MCF 10A (cell line): Measurements from ENCODE around the gene ITGA2. TPM values are rescaled to one million over a fixed set of nuclear protein-coding genes. Genes with fewer than 3 reads are reported as not detected.

Experiments used
- BruUV-seq: library from RNA; stranded (reverse); fragments of 400-500 nt; replicated peaks from 2 replicates; lab custom pipeline; 2021; lab: Mats Ljungman, UMichigan
- CTCF ChIA-PET: fragments of 300-600 bp; sonication (Branson Sonifier 250); formaldehyde crosslinking; extraction: SDS; loops from one replicate; lab custom pipeline; 2021; ENCODE audit warnings: antibody characterized with exemption, inconsistent platforms; lab: Yijun Ruan, JAX
- POLR2A ChIA-PET: fragments of 300-600, 350-650 bp; sonication (Branson Sonifier 250); formaldehyde crosslinking; extraction: SDS; loops from one replicate; lab custom pipeline; 2020; ENCODE audit warnings: antibody characterized with exemption, inconsistent platforms; lab: Yijun Ruan, JAX
- DNase-seq: peaks from one replicate; pipeline ENCODE4 v3.0.0-alpha.2; 2018; ENCODE audit not compliant: unreplicated experiment
- H3K27ac Mint-ChIP-seq: one replicate; pipeline ENCODE4 v1.8.0; 2022; ENCODE audit warnings: mild to moderate bottlenecking, low read depth, mixed read lengths; ENCODE audit not compliant: unreplicated experiment
- H3K27me3 Mint-ChIP-seq: one replicate; pipeline ENCODE4 v1.8.0; 2022; ENCODE audit warnings: mixed read lengths; ENCODE audit not compliant: insufficient read depth, unreplicated experiment
- H3K36me3 Mint-ChIP-seq: one replicate; pipeline ENCODE4 v1.8.0; 2022; ENCODE audit warnings: mild to moderate bottlenecking, moderate library complexity, mixed read lengths; ENCODE audit not compliant: insufficient read depth, unreplicated experiment
- H3K4me1 Mint-ChIP-seq: one replicate; pipeline ENCODE4 v1.8.0; 2022; ENCODE audit warnings: mixed read lengths; ENCODE audit not compliant: insufficient read depth, unreplicated experiment
- H3K4me3 Mint-ChIP-seq: one replicate; pipeline ENCODE4 v1.8.0; 2022; ENCODE audit warnings: mild to moderate bottlenecking, moderate library complexity, mixed read lengths; ENCODE audit not compliant: unreplicated experiment
- H3K9me3 Mint-ChIP-seq: one replicate; pipeline ENCODE4 v1.8.0; 2022; ENCODE audit warnings: mixed read lengths; ENCODE audit not compliant: unreplicated experiment
- intact Hi-C: fragments of 100-400 bp; cut with micrococcal nuclease; formaldehyde crosslinking; loops from 2 replicates; pipeline ENCODE4 v1.14.1; 2022
- total RNA-seq: library from RNA; stranded (reverse); gene quantifications from 2 replicates; pipeline ENCODE4 v1.2.3, GENCODE V29; 2022
- TF ChIP-seq, protein P1 (sequence below): fragments of 200-600 bp; IDR thresholded peaks from one replicate; pipeline ENCODE4 v1.8.0; 2022; ENCODE audit warnings: antibody characterized with exemption, mild to moderate bottlenecking; ENCODE audit not compliant: unreplicated experiment

The ITGA2 gene
- total RNA-seq, 1 experiment from 2014 or later: 16.8 TPM

DNA sequence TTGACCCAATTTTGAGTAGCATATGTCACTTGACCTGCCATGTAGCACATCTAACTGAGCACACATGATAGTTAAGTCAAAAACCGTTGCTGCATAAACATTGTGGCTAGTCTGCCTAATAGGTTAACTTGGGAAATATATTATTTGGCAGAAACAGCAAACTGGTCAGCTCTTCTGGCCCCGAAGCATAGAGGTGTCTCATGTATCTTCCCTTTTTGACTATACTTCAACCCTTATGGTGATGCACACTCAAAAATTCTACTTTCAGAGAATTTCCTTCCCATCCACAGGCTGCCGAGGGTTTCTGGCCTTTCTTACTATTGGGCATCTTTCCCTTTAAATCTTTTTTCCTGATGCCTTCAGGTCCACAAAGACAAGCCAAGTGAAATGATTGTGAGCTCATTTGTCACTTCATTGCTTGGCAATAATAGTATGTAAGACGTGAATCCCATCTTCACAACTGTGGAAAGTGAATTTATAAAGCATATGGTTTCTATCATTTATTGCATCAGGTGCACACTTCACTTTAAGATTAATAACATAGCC is 79.2 kb downstream of the ITGA2 start:
- no peak for DNase-seq
- Mint-ChIP-seq H3K36me3 (peaks cover 13% of the 10 kb centered on the region), H3K9me3 (no peaks in the 10 kb centered on the region), H3K4me1 (peaks cover 7% of the 10 kb centered on the region), H3K4me3 (no peak overlapping the region), H3K27ac (no peak overlapping the region), H3K27me3 (no peaks in the 10 kb centered on the region)
- ChIA-PET CTCF (interaction anchor here (0.7 to 9.0 kb wide), 3 partner anchors 31 to 180 kb away, joined by 3 to 39 read pairs (median 4); no protein-coding TSS in a partner anchor), POLR2A (interaction anchor here (0.8 to 2.3 kb wide), 3 partner anchors 13 to 78 kb away, joined by 3 to 11 read pairs (median 6); partner anchors contain the start of gene ITGA2)
- BruUV-seq: no TSS peak
- TF ChIP-seq, protein P1, sequence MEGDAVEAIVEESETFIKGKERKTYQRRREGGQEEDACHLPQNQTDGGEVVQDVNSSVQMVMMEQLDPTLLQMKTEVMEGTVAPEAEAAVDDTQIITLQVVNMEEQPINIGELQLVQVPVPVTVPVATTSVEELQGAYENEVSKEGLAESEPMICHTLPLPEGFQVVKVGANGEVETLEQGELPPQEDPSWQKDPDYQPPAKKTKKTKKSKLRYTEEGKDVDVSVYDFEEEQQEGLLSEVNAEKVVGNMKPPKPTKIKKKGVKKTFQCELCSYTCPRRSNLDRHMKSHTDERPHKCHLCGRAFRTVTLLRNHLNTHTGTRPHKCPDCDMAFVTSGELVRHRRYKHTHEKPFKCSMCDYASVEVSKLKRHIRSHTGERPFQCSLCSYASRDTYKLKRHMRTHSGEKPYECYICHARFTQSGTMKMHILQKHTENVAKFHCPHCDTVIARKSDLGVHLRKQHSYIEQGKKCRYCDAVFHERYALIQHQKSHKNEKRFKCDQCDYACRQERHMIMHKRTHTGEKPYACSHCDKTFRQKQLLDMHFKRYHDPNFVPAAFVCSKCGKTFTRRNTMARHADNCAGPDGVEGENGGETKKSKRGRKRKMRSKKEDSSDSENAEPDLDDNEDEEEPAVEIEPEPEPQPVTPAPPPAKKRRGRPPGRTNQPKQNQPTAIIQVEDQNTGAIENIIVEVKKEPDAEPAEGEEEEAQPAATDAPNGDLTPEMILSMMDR: no peak
- intact Hi-C loops: loop anchor here (5.0 kb wide), 1 partner anchor 76 kb away; no protein-coding TSS in a partner anchor

DNA sequence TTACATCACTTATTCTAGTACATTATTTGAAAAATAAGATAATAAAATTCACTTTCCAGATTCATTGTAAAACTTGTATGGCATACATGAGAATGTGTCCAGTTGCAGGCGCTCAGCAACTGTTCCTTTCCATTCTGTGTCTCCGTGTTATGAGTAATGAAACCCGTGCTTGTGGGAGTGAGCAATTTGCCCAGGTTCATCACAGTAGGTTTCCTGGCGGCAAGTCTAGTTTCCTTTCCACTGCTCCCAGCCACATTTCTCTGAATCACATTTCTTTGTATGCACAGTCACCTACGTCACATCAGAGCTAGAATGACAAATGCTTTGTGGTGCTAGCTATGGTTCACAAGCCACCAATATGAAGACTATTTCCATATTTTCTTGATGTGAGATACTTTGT is 80.5 kb downstream of the ITGA2 start:
- CTCF ChIA-PET: interaction anchor here (0.5 to 9.0 kb wide), 4 partner anchors 7 to 121 kb away, joined by 3 to 39 read pairs (median 4); no protein-coding TSS in a partner anchor
- no peak overlapping the region for H3K27ac Mint-ChIP-seq
- H3K9me3 Mint-ChIP-seq: no peaks in the 10 kb centered on the region
- H3K4me1 Mint-ChIP-seq: peaks cover 7% of the 10 kb centered on the region
- no peaks in the 10 kb centered on the region for H3K27me3 Mint-ChIP-seq
- peak; percentile 71 for DNase-seq
- intact Hi-C loops: loop anchor here (5.0 kb wide), 1 partner anchor 77 kb away; no protein-coding TSS in a partner anchor
- H3K36me3 Mint-ChIP-seq: peaks cover 25% of the 10 kb centered on the region
- POLR2A ChIA-PET: interaction anchor here (2.3 kb wide), 1 partner anchor 79 kb away, joined by 11 read pairs; the partner anchor contains the start of gene ITGA2
- H3K4me3 Mint-ChIP-seq: no peak overlapping the region
- TF ChIP-seq, protein P1: no peak
- no TSS peak for BruUV-seq

DNA sequence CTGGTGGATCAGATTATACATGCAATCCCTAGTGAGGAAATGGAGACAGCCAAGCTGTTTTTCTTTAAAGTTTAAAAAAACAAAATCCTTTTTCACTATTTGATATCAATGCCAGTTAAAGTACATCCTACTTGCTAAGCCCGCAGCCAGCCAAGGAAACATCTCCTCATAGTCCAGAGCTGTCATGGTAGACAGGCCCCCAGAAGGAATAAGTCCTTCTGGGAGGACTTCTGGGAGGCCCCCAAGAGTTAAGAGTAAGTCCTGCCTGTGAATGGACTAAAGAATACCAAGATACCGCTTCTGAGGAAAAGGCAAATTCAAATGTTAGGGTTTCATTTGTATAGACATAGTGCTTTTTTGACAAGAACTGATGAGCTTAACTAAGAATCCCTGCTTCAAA is 82.1 kb downstream of the ITGA2 start:
- H3K27ac Mint-ChIP-seq: no peak overlapping the region
- no peak overlapping the region for H3K4me3 Mint-ChIP-seq
- CTCF ChIA-PET: interaction anchor here (0.7 to 9.0 kb wide), 2 partner anchors 122 to 1865 kb away, joined by 3 to 39 read pairs; no protein-coding TSS in a partner anchor
- BruUV-seq: no TSS peak
- POLR2A ChIA-PET: interaction anchor here (0.9 kb wide), 1 partner anchor 82 kb away, joined by 4 read pairs; the partner anchor contains the start of gene ITGA2
- peaks cover 30% of the 10 kb centered on the region for H3K36me3 Mint-ChIP-seq
- intact Hi-C loops: no loop called here
- peaks cover 7% of the 10 kb centered on the region for H3K4me1 Mint-ChIP-seq
- TF ChIP-seq, protein P1: no peak
- H3K27me3 Mint-ChIP-seq: no peaks in the 10 kb centered on the region
- H3K9me3 Mint-ChIP-seq: no peaks in the 10 kb centered on the region
- no peak for DNase-seq

DNA sequence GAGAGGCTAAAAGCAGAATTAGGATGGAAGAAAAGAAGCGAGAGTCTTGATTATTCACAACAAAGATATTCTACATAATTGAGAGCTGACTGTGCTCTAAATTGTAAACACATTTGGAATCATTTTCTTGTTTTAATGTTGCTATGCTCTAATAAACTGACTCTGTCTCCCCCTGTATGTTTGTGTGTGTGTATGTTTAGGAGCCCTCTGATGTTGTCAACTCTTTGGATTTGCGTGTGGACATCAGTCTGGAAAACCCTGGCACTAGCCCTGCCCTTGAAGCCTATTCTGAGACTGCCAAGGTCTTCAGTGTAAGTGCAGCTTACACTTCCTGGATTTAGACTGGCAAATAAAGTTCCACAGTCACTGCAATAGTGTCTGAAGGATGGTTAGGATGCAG is 82.6 kb downstream of the ITGA2 start:
- no peak overlapping the region for H3K4me3 Mint-ChIP-seq
- H3K9me3 Mint-ChIP-seq: no peaks in the 10 kb centered on the region
- CTCF ChIA-PET: interaction anchor here (0.7 to 9.0 kb wide), 2 partner anchors 123 to 1866 kb away, joined by 3 to 39 read pairs; no protein-coding TSS in a partner anchor
- peaks cover 33% of the 10 kb centered on the region for H3K36me3 Mint-ChIP-seq
- TF ChIP-seq, protein P1: no peak
- intact Hi-C loops: no loop called here
- peaks cover 7% of the 10 kb centered on the region for H3K4me1 Mint-ChIP-seq
- POLR2A ChIA-PET: interaction anchor here (0.9 kb wide), 1 partner anchor 82 kb away, joined by 4 read pairs; the partner anchor contains the start of gene ITGA2
- no peaks in the 10 kb centered on the region for H3K27me3 Mint-ChIP-seq
- no TSS peak for BruUV-seq
- DNase-seq: no peak
- no peak overlapping the region for H3K27ac Mint-ChIP-seq
